ENCODE measurements around the gene TOX2.

TOX2 gene

DNA sequence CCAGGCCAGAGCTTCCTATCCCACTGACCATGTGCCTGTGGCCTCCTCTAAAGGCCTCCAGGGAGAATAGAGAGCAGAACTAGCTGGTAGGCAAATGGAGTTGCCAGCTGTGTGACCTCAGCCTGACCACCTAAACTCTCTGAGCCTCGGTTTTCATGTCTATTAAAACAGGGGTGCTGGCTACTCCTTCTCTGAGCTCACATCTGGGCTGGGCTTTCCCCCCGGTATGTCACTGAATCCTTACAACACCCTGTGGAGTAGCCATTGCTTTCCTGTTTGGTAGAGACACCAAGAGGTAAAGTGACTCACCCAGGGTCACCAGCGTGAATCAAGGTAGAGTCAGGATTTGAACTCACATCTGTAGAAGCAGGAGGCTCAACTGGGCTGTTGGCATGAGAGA is 140.2 kb downstream of the TOX2 start:
- no peak overlapping the region for H3K4me3 ChIP-seq (ENCODE audit: low read length)
- no peak for DNase-seq (ENCODE audit: low read depth)
- TF ChIP-seq, protein P1, sequence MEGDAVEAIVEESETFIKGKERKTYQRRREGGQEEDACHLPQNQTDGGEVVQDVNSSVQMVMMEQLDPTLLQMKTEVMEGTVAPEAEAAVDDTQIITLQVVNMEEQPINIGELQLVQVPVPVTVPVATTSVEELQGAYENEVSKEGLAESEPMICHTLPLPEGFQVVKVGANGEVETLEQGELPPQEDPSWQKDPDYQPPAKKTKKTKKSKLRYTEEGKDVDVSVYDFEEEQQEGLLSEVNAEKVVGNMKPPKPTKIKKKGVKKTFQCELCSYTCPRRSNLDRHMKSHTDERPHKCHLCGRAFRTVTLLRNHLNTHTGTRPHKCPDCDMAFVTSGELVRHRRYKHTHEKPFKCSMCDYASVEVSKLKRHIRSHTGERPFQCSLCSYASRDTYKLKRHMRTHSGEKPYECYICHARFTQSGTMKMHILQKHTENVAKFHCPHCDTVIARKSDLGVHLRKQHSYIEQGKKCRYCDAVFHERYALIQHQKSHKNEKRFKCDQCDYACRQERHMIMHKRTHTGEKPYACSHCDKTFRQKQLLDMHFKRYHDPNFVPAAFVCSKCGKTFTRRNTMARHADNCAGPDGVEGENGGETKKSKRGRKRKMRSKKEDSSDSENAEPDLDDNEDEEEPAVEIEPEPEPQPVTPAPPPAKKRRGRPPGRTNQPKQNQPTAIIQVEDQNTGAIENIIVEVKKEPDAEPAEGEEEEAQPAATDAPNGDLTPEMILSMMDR (conservative IDR thresholded peaks at IDR 0.05; ENCODE audit: low read length) = no peak

DNA sequence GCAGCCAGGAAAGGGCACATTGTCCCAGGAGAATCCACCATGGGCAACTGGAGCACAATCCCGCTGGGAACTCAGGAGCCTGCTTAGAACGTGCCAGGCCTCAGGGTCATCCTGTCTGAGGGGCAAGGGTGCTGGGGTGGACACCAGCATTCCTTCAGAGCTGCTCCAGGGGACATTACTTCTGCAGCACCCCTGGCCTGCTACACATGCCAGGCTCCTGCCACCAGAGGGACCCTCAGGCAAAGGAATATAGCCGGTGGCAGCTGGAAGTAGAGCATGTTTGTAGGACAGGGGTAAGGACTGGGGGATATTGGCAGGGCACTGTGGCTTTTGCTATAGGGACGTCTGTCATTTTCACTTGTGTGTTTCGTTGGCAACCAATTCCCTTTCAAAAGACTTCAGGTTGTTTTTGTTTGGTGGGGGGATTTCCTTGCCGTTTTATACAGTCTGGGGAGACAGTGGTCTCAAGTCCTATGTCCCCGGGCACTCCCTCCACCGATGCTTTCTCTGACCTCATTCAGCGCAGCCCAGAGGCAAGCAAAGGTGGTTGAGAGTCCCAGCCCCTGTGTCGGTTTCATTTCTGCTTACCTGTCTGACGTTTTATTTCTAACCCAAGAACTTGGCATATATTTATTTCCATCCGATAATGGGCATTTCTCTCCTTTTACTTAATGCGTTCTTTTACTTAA is 141.5 kb downstream of the TOX2 start:
- no peak for DNase-seq (ENCODE audit: low read depth)
- TF ChIP-seq, protein P1 (conservative IDR thresholded peaks at IDR 0.05; ENCODE audit: low read length) = no peak; the same call in 1 of the 2 replicates
- H3K4me3 ChIP-seq (ENCODE audit: low read length) = no peak overlapping the region

DNA sequence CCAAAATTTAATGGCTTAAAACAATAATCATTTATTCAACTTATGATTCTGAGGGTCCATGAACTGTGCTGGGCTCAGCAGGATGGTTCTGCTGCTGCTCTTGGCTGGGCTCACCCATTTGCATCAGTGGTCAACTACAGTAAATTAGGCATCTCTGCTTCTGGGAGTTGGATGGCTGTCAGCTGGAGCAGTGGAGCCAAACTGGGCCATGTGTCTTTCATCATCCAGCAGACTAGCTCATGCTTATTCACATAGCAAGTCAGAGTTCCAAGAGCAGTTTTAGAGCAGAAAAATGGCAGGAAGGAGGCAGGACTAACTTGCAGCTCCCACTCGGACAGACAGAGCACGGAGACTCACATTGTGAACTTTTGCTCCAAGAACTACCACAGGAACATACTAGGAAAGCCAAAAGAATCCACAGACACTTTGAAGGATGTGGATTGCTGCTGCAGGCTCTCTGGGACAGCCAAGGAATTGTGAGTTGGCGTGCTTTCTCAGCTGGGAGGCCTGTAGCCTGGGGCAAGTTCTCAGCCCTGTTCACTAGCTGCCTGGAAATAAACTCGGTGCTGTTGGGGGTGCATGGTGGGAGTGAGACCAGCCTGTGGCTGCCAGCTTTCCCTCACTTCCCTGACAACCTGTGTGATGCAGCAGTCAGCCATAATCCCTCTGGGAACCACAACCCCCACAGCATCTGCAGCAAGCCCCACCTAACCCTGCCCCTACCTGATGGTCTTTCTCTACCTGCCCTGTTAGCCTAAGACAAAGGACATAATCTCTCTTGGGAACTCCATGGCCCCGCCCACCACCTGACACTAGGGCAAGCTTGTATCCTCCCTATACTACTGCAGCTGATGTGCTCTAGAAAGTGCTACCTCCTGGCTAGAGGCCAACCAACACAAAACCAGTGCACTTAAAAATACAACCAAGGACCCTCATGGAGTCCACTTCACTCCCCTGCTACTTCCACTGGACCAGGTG is 143.3 kb downstream of the TOX2 start:
- peak; percentile 74 for DNase-seq (ENCODE audit: low read depth)
- TF ChIP-seq, protein P1 (conservative IDR thresholded peaks at IDR 0.05; ENCODE audit: low read length) = no peak
- no peak overlapping the region for H3K4me3 ChIP-seq (ENCODE audit: low read length)

DNA sequence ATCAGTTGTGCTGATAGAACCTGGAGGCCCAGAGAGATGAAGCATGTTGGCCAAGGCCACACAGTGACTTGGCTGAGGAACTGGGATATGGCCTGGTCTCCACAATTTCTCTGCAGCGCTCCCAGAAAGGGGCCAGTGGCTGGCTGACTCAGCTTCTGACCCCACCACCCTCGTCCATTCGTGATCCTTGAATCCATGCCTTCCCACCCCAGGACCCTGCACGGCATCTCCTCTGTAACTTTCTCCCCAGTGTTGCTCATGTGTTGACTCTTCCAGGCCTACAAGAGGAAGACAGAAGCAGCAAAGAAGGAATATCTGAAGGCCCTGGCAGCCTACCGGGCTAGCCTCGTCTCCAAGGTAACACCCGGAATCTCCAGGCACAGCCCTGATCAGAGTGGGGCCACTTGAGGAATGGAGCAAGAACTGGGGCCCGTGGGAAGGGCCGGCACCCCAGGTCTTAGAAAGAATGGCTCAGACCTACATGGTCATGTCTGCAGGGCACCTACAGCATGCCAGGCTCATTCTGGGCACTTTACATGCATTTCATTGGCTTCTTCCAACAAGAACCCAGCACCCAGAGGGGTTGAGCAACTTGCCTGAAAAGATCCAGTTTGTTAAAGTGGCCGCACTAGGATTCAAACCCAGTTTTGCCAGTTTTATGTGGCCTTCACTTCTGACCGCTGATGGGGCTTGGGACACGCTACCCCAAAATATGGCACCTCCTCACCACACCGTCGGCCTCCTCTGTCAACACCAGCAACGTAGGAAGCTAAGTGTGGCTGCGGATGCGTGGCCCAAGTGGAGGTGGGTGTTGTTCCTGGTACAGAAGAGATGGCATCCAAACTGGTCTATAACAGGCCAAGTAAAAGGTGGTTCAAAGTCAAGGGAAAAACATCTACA is 150.1 kb downstream of the TOX2 start:
- H3K4me3 ChIP-seq (ENCODE audit: low read length) = no peak overlapping the region
- DNase-seq (ENCODE audit: low read depth) = no peak
- TF ChIP-seq, protein P1 (conservative IDR thresholded peaks at IDR 0.05; ENCODE audit: low read length) = no peak

DNA sequence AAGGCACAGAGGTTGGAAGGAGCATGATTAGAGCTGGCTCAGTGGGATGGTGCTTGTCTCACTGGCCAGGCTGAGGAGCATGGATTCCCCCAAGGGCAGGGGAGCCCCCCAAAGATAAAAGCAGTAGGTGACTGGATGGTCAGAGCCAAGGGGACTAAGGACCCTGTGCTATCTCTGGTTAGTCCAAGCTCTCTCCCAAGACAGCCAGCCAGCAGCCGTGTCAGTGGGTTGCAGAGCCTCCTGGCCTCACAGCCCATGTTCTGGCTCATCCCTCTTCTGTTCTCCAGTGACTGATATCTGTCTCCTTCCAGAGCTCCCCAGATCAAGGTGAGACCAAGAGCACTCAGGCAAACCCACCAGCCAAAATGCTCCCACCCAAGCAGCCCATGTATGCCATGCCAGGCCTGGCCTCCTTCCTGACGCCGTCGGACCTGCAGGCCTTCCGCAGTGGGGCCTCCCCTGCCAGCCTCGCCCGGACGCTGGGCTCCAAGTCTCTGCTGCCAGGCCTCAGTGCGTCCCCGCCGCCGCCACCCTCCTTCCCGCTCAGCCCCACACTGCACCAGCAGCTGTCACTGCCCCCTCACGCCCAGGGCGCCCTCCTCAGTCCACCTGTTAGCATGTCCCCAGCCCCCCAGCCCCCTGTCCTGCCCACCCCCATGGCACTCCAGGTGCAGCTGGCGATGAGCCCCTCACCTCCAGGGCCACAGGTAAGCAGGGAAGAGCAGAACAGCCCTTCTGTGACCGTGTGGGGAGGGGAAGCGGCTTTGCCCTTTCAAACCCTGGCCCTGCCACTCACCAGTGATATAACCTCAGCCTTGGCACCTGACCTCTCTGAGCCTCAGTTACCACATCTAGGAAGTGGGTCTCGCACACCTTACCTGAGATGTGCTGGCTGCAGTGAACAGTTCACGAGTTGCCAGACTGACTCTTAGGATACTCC is 151.0 kb downstream of the TOX2 start:
- TF ChIP-seq, protein P1 (conservative IDR thresholded peaks at IDR 0.05; ENCODE audit: low read length) = no peak
- no peak for DNase-seq (ENCODE audit: low read depth)
- no peak overlapping the region for H3K4me3 ChIP-seq (ENCODE audit: low read length)

Measured in AG10803 (cell line).